HG03469 (cell line): ENCODE results near the gene GLCE.
"Not testable (repeated sequence)": the region's sequence is repeated elsewhere in the genome, so short reads cannot be mapped to it uniquely, and the experiment has no call there.

ENCODE experiments used
- ATAC-seq: cut with Tn5 transposase; IDR thresholded peaks from one replicate; pipeline ENCODE4 v1.9.1; 2021; ENCODE audit warnings: mild to moderate bottlenecking, moderate library complexity, moderate number of reproducible peaks; ENCODE audit not compliant: unreplicated experiment

GLCE gene

DNA sequence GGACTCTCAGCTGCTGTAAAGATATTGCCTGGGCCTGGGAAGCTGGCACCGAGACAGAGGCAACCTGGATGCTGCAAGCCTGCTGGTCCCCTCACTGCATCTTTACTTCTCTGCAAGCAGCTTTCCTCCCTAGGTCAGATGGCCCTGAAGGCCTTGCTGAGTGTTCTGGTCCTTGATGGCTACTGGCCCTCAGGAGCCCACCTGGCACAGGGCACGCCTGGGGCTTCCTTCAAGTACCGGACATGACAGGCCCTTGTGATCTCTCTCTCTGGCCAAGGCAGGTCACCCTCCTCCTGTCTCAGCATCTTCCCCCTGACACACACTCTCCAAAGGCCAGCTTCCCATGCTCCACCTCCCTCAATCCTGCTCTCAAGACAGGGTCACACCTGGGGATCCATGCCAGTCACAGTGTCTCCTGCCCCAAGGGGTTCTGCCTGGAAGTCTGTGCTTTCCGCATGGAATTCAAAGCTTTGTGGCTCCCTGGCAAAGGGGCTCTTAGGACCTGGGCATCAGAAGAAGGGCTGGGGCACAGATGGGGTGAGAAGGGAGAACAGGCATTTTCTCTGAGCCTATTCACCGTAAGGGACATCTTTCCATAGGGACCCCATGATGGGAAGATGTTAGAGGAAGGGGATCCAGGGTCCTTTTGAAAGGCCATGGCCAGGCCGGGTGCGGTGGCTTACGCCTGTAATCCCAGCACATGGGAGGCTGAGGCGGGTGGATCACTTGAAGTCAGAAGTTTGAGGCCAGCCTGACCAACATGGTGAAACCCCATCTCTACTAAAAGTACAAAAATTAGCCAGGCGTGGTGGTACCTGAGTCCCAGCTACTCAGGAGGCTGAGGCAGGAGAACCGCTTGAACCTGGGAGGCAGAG lies 133.5 kb downstream of the GLCE start:
- no peak for ATAC-seq

DNA sequence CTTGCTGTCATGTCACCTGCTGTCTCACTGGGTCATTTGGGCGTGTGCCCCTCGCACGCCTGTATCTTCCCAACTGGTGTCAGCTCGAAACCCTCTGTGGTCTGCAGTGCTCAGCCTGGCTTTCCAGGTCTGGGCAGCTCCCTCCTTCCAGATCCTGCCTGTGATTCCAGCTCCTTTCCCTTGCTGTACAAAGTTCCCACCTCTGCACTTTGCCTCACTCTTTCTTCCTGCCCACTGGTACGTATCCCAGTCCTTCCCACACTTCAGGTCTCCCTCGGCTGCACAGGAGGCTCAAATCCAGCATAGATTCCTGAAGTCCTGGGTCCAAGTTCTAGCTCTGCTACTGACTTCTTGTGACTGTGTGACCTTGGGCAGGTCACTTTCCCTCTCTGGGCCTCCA lies 136.2 kb downstream of the GLCE start:
- ATAC-seq, result no peak

DNA sequence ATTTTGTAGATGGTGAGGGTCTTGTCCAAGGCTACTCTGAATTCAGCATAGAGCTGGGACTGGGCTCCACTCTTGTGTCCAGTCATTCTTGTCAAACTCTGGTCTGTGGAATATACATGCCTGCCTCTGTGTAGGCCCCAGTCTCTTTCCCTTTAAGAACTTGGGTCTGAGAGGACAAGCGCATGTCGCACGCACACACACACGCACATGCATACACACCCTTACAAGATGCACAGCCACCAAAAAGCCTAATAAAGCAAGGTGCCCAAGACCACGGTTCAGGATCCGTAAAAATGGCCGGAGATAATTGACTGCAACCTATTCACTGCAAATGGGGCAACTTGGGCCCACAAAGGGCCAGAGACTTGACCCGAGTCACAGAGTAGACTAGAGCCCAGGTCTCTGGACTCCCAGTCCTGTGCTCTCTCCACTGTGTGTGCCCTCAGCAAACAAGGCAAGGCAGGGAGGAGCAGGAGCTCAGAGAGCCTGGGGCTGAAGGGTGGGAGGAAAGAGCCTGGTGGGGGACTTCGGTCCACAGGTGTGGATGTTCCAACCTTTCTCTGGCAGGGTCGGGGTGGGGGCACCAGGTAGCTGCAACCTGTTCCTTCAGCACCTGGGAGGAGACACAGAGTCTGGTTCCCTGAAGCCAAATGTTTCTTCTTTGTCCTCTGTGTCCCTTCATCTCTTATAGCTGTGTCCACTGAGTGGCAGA lies 137.4 kb downstream of the GLCE start:
- no peak for ATAC-seq

DNA sequence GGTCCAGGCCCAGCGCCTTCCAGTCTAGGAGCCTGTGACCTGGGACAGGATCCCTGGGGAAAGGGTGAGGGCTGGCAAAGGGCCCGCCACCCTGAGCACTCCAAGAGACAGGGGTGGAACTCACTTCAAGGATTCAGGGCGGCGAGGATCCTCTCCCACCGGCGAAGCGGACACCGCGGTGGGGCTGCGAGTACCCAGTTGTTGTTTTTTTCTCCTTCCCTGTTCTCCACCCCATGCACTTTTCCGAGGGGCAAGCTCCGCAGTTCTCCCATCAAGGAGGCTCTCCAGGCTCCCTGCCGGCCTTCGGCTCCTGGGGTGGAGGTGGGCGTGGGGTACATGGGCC lies 137.9 kb downstream of the GLCE start:
- ATAC-seq, result no peak

DNA sequence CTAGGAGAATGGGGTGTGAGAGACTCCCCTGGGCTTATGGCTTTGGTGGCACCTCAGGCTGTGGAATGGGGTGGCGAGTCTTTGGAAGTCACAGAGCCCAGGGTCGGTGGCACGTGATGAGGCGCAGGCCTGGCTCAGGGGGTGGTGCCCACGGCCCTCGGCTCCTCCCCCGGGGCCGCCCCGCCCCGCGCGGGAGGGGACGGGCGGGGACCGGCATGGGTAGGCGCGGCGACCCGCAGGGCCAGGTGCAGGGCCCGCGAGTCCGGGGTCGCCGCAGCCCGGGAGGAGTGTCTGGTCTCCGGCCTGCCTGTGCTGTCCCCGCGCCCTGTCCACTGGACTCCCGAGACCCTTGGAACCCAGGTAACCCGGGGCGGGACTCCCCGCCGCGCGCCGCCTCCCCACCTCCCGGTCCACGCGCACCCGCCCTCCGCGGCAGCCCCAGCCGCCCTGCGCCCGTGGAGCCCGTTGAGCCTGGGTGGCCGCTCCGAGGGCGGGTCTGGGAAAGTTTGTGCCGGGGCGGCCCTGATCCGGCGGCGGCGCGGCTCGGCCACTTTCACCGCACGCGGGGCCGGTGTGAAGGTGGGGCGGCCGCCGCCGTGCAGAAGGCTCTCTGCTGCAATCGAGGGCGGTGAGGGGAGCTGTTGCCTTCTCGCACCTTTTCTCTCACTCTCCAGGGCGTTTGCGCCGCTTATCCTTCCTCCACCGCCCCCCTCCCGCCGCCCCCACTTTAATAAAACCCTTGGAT lies 138.4 kb downstream of the GLCE start, which contains the start of gene PAQR5:
Gene PAQR5, plus strand, starts transcription at position 216 of the 745 bp plus-strand sequence. CDS start 61,169 bp downstream, outside the sequence.
- no peak for ATAC-seq

DNA sequence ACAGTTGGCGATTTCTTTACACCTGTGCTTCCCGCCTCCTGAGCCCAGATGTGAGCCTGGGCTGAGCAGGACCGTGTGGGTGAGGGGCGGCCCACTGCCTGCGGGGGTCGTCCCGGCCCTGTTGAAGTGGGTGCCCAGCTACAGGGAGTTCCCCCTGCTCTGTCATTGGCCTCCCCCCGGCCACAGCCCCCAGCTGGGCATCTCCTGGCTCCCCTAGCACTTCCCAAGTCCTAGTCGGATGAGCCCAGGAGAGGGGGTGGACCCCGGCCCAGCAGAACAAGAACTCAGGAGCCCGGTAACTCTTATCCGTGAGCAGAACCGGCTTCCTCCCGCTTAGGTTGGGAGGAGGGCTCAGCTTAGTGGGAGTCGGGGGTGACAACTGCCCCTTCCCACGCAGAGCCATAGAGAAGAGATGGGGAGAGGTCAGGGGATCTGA lies 139.0 kb downstream of the GLCE start:
- no peak for ATAC-seq

DNA sequence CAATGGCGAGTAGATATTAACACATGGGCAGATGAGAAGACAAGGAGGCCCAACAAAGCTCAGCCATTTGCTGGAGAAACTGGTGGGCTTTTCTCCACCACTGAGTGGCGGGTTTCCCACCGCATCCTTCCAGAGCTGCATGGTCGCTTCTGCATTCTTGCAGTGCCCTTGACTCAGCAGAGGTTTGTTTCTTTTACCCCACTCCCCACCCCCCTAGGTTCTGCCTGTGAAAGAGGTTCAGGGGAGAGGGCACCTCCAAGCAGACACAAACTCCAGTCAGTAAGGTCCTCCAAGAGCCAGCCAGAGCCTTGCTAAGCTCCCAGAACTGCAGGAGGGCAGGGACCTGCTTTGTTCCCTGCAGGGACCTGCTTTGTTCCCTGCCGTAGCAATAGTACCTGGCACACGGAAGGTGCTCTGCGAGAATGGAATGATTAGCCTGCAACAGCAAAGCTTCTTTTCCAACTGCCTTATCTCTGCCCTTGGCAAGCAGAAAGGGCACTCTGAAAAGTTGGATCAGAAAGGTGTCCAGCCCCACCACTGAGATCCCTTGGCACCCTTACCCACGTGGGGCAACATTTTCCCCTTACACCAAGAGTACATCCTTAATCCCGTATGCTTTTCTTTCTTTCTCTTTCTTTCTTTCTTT lies 139.6 kb downstream of the GLCE start:
- ATAC-seq, result no peak

DNA sequence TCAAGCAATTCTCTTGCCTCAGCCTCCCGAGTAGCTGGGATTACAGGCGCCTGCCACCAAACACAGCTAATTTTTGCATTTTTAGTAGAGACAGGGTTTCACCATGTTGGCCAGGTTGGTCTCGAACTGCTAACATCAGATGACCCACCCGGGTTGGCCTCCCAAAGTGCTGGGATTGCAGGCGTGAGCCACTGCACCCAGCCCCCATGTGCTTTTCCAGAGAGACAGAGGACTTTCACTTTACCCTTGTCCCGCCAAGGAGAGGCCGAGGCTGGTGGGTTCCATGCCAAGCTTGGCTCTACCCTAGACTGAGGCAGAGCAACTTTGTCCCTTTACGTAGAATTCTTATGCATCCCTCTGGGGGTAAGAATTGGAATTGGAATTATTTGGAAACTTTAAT lies 140.7 kb downstream of the GLCE start:
- not testable (repeated sequence) for ATAC-seq

DNA sequence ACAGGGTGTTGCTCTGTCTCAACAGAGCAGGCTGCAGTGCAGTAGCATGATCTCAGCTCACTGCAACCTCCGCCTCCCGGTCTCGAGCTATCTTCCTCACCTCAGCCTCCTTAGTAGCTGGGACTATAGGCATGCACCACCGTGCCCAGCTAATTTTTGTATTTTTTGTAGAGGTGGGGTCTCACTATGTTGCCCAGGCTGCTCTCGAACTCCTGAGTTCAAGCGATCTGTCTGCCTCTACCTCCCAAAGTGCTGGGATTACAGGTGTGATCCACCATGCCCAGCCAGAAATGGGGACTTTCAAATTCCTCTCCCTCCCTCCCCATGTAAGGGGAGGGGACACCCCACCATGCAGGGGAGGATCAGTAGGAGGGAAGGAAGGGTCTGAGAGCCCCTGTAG lies 141.7 kb downstream of the GLCE start:
- not testable (repeated sequence) for ATAC-seq

DNA sequence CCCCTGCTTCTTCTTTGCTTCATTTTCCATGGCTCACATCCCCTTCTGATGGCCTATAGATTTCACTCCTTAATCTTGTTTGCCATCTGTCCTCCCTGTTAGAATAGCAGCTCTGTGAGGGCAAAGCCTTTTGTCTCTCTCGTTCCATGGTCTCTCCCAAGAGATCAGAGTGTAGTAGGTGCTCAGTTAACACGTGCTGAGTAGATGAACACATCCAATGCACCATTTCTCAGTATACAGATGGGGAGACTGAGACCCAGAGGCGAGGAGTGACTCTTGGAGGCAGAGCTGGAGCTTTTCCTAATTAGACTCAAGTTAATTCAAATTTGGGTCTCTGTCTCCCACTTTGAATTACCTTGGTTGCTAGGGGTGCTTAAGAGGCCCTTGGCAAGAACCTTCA lies 142.5 kb downstream of the GLCE start:
- no peak for ATAC-seq

DNA sequence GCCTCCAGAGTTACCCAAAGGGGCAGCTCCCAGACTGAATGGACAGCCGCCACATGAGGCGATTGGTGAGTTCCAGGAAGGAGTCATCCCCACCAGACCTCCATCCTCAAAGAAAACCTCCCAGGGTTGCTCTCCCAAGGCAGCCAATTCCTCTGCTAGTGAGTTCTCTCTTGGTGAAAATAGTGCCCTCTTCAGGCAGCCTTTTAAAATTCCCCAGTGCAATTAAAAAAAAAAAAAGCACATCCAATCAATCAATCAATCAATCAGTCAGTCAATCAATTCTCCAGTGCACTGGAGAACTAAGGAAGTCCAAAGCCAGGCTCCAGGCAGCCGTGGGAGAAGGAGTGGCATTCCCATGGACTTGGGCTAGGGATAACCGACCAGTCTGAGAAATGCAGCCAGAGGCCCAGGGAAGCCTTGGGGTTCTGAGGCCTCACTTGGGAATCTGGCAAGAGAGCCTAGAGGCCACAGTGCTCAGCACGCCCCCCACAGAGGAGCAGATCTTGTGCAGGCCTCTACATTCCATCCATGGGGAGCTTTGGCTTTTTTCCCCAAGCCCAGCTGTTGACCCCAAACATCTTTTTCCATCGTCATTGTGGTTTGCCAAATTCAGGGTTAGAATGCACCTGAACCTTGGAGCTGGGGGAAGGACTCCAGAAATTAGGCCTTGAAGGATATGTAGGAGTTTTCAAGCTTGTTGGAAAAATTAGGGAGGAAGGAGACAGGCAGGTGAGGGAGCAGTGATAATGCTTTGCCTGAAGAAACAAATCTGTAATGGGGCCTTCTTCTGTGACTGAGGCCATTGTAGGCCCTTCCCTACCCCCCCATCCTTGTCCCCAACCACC lies 143.1 kb downstream of the GLCE start:
- no peak for ATAC-seq

DNA sequence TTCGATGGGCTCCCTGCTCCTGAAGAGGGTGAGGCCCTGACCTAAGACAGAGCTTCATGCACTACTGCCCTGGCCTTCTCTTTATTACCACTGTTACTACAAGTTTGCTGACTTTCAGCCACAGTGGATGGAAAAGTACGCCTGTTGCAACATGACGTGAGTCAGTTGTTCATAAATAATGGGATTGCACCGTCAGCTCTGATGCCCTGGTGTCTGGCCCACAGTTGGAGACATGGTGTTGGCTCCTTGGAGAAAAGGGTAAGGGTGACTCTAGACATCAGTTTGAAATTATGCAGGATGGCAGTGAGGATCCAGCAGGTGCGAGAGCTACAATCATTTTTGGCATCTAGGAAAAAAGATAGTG lies 143.7 kb downstream of the GLCE start:
- ATAC-seq, result no peak

DNA sequence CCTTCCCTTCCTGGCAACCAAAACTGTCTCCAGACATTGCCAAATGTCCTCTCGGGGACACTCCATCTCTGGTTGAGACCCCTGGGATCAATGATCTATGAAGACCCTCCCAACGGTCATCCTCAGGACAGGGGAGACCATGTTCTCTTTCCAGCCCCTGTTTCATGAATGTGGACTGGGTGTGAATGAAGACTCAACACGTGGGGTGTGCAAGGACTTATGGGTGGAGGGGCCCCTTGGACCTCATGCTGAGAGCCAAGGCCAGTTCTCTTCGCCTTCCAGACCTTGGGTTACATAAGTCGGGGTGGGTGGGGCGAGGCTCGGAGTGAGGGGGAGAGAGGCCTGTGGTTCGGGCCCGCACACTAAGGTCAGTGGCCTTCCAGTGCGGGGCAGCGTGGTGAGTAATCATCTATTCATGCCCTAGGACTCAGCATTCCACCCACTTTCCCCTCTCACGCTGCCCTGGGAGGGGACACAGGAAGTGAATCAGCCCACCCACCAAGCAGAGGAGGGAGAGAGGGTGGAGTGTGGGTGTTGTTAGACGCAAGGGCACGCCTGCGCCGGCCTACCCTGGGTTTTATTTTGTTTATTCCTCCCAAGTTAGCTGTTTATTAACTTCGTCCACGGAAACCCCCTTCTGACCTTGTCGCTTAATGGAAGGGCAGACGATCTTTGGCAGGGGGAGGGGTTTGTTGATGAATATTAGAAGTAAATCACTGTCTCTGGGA lies 144.9 kb downstream of the GLCE start:
- ATAC-seq, result no peak

DNA sequence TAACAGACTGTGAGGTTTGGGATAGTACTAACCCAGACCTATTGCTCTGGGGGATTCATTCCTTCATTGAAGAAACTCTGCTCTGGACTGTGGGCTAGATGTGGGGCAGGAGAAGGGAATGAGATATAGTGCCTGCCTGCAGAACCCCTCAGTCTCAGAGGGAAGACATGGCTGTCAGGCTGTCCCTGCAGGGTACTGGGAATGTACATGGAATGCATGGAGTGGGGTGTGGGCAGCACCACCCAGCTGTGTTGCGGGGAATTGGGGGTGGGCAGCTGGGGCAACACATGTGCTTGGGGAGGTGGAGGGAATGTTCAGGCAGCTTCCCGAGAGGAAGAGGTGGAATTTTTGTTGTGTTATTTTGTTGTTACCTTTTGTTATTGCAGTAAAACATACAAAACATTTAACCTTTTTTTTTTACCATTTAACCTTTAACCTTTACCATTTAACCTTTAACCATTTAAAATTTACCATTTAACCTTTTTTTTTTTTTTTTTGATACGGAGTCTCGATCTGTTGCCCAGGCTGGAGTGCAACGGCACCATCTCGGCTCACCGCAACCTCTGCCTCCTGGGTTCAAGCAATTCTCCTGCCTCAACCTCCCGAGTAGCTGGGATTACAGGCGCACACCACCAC lies 145.6 kb downstream of the GLCE start:
- ATAC-seq, result no peak

DNA sequence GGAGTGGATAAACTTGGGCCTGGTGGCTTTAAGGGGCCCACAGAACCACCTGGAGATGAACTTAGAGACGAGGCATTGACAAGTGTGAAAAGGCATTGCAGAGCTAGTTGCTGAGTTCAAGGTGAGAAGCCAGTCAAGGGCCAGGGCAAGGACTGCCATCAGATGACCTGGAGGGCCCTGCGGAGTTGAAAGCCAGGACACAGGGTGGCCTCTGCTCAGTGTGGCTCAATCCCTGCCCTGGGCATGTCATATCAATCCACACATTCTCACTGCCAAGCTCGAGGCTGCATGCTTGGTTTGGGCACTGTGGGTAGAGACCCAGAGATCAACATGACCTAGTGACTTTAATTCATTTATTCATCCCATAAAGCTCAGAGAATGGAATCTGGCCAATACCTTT lies 147.5 kb downstream of the GLCE start:
- no peak for ATAC-seq

DNA sequence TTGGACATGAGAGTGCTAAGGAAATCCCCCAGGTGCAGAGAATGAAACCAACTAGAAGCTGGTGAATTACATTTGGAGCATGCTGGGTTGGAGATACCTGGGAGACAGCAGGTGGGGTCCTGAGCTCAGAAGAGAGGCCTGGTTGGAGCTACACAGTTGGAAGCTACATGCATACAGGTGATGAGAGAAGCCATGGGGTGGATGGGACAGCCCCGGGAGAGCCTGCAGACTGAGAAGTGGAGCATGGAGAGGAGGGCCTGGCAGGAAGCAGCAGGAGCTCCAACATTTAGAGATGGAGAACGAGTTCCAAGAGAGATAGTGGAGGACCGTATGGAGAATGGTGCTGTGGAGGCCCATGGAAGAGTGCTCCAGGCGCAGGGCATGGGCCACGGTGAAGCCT lies 148.5 kb downstream of the GLCE start:
- no peak for ATAC-seq

DNA sequence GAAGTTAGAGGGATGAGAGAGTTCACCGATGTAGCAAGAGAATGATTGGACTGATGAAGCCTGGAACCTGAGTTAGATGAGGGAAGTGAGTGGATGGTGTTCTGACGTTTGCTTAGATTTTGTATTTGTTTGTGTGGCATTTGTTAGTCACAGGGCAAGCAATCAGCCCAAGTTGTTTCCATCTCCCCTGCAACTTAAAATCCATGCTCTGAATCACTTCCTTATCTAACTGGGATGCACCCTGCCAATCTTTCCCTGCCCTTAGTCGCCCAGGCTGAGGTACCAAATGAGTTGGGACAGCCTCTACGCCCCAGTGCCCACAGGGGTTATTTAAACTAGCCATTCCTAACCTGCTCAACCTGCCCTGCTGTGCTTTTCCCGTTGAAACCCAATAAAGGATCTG lies 150.9 kb downstream of the GLCE start:
- ATAC-seq, result no peak

DNA sequence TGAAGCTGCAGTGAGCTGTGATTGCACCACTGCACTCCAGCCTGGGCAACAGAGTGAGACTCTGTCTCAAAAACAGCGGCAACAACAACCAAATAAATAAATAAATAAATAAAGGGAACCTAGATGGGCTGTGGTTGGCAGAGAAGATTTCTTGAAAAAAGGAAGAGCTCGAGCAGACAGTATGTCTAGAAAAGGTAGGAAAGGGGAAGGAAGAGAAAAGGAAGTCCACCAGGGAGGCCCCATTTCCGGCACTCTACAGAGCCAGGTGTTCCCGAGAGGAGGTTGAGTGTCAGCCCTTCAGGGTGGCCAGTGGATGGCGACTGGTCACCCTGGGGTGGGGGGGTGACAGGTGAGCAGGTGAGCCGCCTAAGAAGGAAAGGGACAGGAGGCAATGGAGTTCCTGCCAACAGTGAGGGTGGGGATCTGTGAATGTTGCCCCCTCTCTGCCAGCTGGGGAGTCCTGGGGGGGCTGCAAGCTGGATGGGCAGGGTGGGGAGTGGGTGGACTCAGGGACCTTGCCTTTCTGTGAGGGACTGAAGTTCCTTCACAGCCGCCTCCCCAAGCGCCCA lies 153.1 kb downstream of the GLCE start:
- ATAC-seq, result no peak

DNA sequence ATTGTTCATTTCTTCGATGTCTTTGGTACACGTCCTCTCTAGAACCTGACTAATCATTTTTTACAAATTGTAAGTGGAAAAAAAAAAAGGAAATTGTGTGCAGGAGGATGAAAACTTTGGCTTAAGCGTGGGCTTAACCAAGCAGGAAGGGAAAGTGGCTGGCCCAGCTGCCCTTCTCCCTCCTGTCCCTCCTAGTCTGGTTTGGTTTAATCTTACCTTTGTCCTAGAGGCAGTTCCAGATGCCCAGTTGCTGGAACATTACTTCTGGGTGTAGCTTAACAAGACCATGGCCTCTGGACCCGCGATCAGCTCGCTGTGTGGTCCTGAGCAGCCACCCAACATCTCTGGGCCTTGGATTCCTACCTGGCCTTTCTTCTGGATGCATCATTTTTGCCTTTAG lies 153.7 kb downstream of the GLCE start:
- ATAC-seq, result no peak
